Keratinocyte (primary cell): ENCODE data around the gene PRG3. TPM values are rescaled to one million over a fixed set of nuclear protein-coding genes. Genes with fewer than 3 reads are reported as not detected.

Experiments used
- DNase-seq: peaks from one replicate; pipeline ENCODE4 v3.0.0-alpha.2; 2011; ENCODE audit warnings: low read depth, missing footprints, low spot score
- FAIRE-seq: peaks from 2 replicates; lab custom pipeline; 2011; peaks lifted over from hg19 to GRCh38; lab: Jason Lieb, UNC
- H2AFZ ChIP-seq: 2 replicates; pipeline ENCODE4 v1.6.0; 2012; ENCODE audit warnings: low read length, control low read depth, inconsistent platforms; ENCODE audit not compliant: control insufficient read depth
- H3K27ac ChIP-seq: 2 replicates; pipeline ENCODE4 v1.5.1; 2011; ENCODE audit warnings: low read length; ENCODE audit not compliant: control insufficient read depth, insufficient read depth
- H3K27me3 ChIP-seq: 3 replicates; pipeline ENCODE4 v1.6.0; 2011; ENCODE audit warnings: low read length; ENCODE audit not compliant: control insufficient read depth, insufficient read depth; ENCODE audit errors: extremely low read depth
- H3K36me3 ChIP-seq, 2 experiments: 2 replicates in 1 of 2; 3 replicates in 1 of 2; pipeline ENCODE4 v1.5.1; 2011; ENCODE audit warnings: low read length in 2 of 2, mild to moderate bottlenecking in 1 of 2; ENCODE audit not compliant: control insufficient read depth in 2 of 2, insufficient read depth in 2 of 2; ENCODE audit errors: extremely low read depth in 1 of 2
- H3K4me1 ChIP-seq: 3 replicates; pipeline ENCODE4 v1.5.1; 2011; ENCODE audit warnings: low read length; ENCODE audit not compliant: control insufficient read depth, insufficient read depth; ENCODE audit errors: extremely low read depth
- H3K4me2 ChIP-seq: 3 replicates; pipeline ENCODE4 v1.6.0; 2011; ENCODE audit warnings: low read depth, low read length; ENCODE audit not compliant: control insufficient read depth, insufficient read depth; ENCODE audit errors: extremely low read depth
- H3K4me3 ChIP-seq, 3 experiments: fragments of 200-600 bp in 1 of 3; sonication (generic) in 1 of 3; 2 replicates in 2 of 3; 3 replicates in 1 of 3; pipeline ENCODE4 v1.5.1; 2011 to 2016; ENCODE audit warnings: low read length in 3 of 3, mild to moderate bottlenecking in 3 of 3, control low read depth in 2 of 3, inconsistent platforms in 1 of 3, low read depth in 1 of 3, mixed read lengths in 1 of 3, mixed run types in 1 of 3, moderate library complexity in 1 of 3; ENCODE audit not compliant: control insufficient read depth in 2 of 3, insufficient read depth in 2 of 3; ENCODE audit errors: extremely low read depth in 1 of 3
- H3K79me2 ChIP-seq: 2 replicates; pipeline ENCODE4 v1.6.0; 2012; ENCODE audit warnings: low read length; ENCODE audit not compliant: control insufficient read depth, insufficient read depth
- H3K9ac ChIP-seq: 3 replicates; pipeline ENCODE4 v1.6.0; 2011; ENCODE audit warnings: low read length; ENCODE audit not compliant: control insufficient read depth, insufficient read depth; ENCODE audit errors: extremely low read depth
- H3K9me1 ChIP-seq: 3 replicates; pipeline ENCODE4 v1.6.0; 2011; ENCODE audit warnings: low read length; ENCODE audit not compliant: control insufficient read depth, insufficient read depth; ENCODE audit errors: extremely low read depth
- H3K9me3 ChIP-seq: 2 replicates; pipeline ENCODE4 v1.5.1; 2012; ENCODE audit warnings: low read depth, low read length; ENCODE audit not compliant: control insufficient read depth
- H4K20me1 ChIP-seq: 3 replicates; pipeline ENCODE4 v1.6.0; 2011; ENCODE audit warnings: low read length; ENCODE audit not compliant: control insufficient read depth, insufficient read depth; ENCODE audit errors: extremely low read depth
- EZH2 ChIP-seq: IDR thresholded peaks from one replicate; pipeline ENCODE4 v1.6.1; 2012; ENCODE audit warnings: inconsistent platforms, mild to moderate bottlenecking, low read length, moderate library complexity
- dilution Hi-C: fragments of 300-500 bp; cut with MboI; formaldehyde crosslinking; loops from one replicate; pipeline ENCODE4 v1.7.0; 2020; ENCODE audit warnings: low sequenced_read_pairs; ENCODE audit not compliant: extremely low pct_ligation_motif_present
- polyA plus RNA-seq, 5 experiments: library from polyadenylated mRNA; depleted of rRNA in 3 of 5; stranded (reverse) in 3 of 5; stranded (forward) in 1 of 5; unstranded in 1 of 5; fragments of >200 nt; gene quantifications; 1 replicate in 1 of 5; 2 replicates in 3 of 5; 3 replicates in 1 of 5; pipeline versions ENCODE4 v1.2.1 to v1.2.3, GENCODE V29; 2011 to 2012; ENCODE audit warnings: missing spikeins in 2 of 5, low read depth in 1 of 5, low replicate concordance in 1 of 5
- TF ChIP-seq, protein P1 (sequence below), 3 experiments: IDR thresholded peaks in 1 of 3; conservative IDR thresholded peaks in 1 of 3; optimal IDR thresholded peaks in 1 of 3; 2 replicates in 2 of 3; 3 replicates in 1 of 3; pipeline versions ENCODE3 to v1.5.1; 2011; ENCODE audit warnings: low read length in 3 of 3, mild to moderate bottlenecking in 3 of 3, moderate library complexity in 2 of 3, control low read depth in 1 of 3, inconsistent platforms in 1 of 3; ENCODE audit not compliant: insufficient read depth in 2 of 3; ENCODE audit errors: extremely low read depth in 1 of 3

PRG3 gene
- polyA plus RNA-seq, 1 donor (not counting 4 experiments of a cell fraction or from before 2014, with no cell fraction given), result not detected

- H3K9me3 ChIP-seq, result no peaks in the 10 kb centered on the region
- H2AFZ ChIP-seq, result no peak overlapping the region
- peak overlapping the region; percentile 46 for H3K4me2 ChIP-seq
- no peaks in the 10 kb centered on the region for H4K20me1 ChIP-seq
- FAIRE-seq, result peak; percentile 94
- TF ChIP-seq, protein P1, sequence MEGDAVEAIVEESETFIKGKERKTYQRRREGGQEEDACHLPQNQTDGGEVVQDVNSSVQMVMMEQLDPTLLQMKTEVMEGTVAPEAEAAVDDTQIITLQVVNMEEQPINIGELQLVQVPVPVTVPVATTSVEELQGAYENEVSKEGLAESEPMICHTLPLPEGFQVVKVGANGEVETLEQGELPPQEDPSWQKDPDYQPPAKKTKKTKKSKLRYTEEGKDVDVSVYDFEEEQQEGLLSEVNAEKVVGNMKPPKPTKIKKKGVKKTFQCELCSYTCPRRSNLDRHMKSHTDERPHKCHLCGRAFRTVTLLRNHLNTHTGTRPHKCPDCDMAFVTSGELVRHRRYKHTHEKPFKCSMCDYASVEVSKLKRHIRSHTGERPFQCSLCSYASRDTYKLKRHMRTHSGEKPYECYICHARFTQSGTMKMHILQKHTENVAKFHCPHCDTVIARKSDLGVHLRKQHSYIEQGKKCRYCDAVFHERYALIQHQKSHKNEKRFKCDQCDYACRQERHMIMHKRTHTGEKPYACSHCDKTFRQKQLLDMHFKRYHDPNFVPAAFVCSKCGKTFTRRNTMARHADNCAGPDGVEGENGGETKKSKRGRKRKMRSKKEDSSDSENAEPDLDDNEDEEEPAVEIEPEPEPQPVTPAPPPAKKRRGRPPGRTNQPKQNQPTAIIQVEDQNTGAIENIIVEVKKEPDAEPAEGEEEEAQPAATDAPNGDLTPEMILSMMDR (optimal IDR thresholded peaks at IDR 0.05 in 1 of 3, IDR thresholded peaks at IDR 0.05 in 1 of 3, conservative IDR thresholded peaks at IDR 0.05 in 1 of 3; ENCODE audit: extremely low read depth in 1 of 3, insufficient read depth in 2 of 3, low read length in 3 of 3), result no peak
- no peak for TF ChIP-seq EZH2
- H3K36me3 ChIP-seq, result no peaks in the 10 kb centered on the region
- H3K4me3 ChIP-seq, result no peak overlapping the region
- no peak overlapping the region for H3K9ac ChIP-seq
- no peak overlapping the region for H3K27ac ChIP-seq
- dilution Hi-C loops, result no loop called here
- no peaks in the 10 kb centered on the region for H3K9me1 ChIP-seq
- H3K79me2 ChIP-seq, result no peaks in the 10 kb centered on the region
- no peaks in the 10 kb centered on the region for H3K27me3 ChIP-seq
- peaks cover 27% of the 10 kb centered on the region for H3K4me1 ChIP-seq
- DNase-seq, result no peak
Measured at GRCh38 chr11:57399221-57399620, 18.3 kb upstream of the PRG3 start.

DNA sequence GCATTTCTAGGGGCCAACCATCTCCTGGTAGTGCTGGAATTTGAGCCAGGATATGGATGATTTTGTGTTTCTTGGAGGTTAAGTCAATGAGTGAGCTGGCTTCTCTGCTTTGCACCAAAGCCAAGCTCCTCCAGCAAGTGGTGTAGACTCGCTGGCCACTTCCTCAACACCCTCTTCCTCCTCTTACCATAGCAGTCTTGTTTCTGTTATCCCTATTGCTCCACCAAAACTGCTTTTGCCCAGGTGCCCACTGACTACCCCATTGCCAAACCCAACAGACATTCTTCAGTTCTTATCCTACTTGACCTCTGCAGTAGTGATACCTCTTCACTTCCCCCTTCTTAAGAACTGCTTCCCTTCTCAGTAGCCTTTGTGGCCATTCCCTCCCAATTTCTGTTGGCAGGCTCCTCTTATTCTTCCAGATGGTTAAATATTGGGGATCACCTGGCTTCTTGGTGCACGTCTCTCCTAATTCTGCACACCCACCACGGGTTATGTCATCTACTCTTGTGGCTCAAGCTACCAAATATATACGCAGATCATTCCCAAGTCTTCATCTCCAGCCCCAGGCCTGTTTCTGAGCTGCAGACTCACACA lies 16.5 kb upstream of the PRG3 start:
- H3K27ac ChIP-seq, result no peak overlapping the region
- dilution Hi-C loops, result no loop called here
- no peak overlapping the region for H3K9ac ChIP-seq
- peaks cover 29% of the 10 kb centered on the region for H3K4me1 ChIP-seq
- H3K9me3 ChIP-seq, result no peaks in the 10 kb centered on the region
- no peaks in the 10 kb centered on the region for H3K27me3 ChIP-seq
- H3K4me3 ChIP-seq, result no peak overlapping the region
- DNase-seq (no peak), FAIRE-seq (no peak)
- H4K20me1 ChIP-seq, result no peaks in the 10 kb centered on the region
- no peak overlapping the region for H3K4me2 ChIP-seq
- no peak for TF ChIP-seq EZH2
- TF ChIP-seq, protein P1 (optimal IDR thresholded peaks at IDR 0.05 in 1 of 3, IDR thresholded peaks at IDR 0.05 in 1 of 3, conservative IDR thresholded peaks at IDR 0.05 in 1 of 3; ENCODE audit: extremely low read depth in 1 of 3, insufficient read depth in 2 of 3, low read length in 3 of 3), result no peak
- H3K79me2 ChIP-seq, result no peaks in the 10 kb centered on the region
- H3K36me3 ChIP-seq, result no peaks in the 10 kb centered on the region
- H3K9me1 ChIP-seq, result no peaks in the 10 kb centered on the region
- no peak overlapping the region for H2AFZ ChIP-seq
